ENCODE measurements around the gene MRPS23. TPM values are rescaled to one million over a fixed set of nuclear protein-coding genes. Genes with fewer than 3 reads are reported as not detected.
A peak's percentile ranks its signal among the peaks of the same experiment; 100 is the strongest.

Gene MRPS23
- total and polyA plus RNA-seq, 2 of the 13 experiments (the other 11 are each of a cell fraction or from before 2014, with no cell fraction given) = 63.2 to 181 TPM

DNA sequence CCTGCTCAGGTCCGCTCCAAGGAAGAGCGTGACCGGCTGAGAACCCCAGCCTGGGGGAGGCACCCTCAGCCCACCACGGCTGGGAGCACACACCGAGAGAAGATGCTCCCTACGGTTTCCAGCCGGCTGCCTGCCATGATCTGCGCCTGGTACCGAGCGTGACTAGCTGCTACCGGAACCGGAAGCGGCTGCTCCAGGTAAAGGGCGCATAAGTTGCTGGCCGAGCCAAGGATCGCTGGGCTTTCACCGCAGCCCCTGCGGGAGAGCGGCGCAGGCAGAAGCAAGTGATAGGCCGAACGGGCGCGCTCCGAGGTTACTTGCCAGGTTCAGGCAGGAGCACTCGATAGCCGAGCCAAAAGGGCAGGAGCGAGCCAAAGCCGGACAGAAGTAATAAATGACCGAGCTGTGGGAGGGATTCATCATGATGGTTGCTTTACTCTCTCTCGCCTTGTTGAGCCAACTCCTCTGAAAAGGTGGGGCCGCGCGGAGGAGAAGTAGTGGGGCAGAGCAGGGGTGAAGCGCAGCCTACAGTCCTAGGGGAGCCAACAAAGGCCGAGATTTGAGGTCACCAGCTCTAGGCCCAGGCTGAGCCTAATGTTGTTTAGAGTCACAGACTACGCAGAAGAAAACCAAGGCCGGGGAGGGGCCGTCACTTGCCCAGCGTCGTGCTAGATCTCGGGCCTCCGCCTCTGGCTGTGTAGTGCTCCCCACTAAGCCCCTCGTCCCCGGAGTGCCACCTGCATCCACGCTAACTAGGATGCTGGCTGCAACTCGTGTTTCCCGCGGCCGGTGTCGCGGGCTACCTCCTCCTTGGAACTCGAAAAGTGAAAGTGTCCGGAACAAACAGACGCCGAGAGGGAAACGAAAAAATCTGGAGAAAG lies at the start of gene MRPS23 (continued):
- TF ChIP-seq, protein P1, sequence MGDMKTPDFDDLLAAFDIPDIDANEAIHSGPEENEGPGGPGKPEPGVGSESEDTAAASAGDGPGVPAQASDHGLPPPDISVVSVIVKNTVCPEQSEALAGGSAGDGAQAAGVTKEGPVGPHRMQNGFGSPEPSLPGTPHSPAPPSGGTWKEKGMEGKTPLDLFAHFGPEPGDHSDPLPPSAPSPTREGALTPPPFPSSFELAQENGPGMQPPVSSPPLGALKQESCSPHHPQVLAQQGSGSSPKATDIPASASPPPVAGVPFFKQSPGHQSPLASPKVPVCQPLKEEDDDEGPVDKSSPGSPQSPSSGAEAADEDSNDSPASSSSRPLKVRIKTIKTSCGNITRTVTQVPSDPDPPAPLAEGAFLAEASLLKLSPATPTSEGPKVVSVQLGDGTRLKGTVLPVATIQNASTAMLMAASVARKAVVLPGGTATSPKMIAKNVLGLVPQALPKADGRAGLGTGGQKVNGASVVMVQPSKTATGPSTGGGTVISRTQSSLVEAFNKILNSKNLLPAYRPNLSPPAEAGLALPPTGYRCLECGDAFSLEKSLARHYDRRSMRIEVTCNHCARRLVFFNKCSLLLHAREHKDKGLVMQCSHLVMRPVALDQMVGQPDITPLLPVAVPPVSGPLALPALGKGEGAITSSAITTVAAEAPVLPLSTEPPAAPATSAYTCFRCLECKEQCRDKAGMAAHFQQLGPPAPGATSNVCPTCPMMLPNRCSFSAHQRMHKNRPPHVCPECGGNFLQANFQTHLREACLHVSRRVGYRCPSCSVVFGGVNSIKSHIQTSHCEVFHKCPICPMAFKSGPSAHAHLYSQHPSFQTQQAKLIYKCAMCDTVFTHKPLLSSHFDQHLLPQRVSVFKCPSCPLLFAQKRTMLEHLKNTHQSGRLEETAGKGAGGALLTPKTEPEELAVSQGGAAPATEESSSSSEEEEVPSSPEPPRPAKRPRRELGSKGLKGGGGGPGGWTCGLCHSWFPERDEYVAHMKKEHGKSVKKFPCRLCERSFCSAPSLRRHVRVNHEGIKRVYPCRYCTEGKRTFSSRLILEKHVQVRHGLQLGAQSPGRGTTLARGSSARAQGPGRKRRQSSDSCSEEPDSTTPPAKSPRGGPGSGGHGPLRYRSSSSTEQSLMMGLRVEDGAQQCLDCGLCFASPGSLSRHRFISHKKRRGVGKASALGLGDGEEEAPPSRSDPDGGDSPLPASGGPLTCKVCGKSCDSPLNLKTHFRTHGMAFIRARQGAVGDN (CRISPR knock-in tag; IDR thresholded peaks at IDR 0.05) = peak; percentile 98
- TF ChIP-seq ZNF781 (CRISPR knock-in tag; IDR thresholded peaks at IDR 0.05; ENCODE audit: borderline replicate concordance, not compliant biosample characterization) (peak; percentile 91), CREM (IDR thresholded peaks at IDR 0.05) (peak; percentile 90), CREM (CRISPR knock-in tag; IDR thresholded peaks at IDR 0.05) (0 out of 2 replicates have a peak, but pooled peaks have one; percentile 9), ZNF777 (CRISPR knock-in tag; IDR thresholded peaks at IDR 0.05) (peak; percentile 71), NFE2L1 (CRISPR knock-in tag; IDR thresholded peaks at IDR 0.05; ENCODE audit: borderline replicate concordance) (no peak), NFKBIZ (CRISPR knock-in tag; IDR thresholded peaks at IDR 0.05) (peak; percentile 90; the same call in 1 of the 2 replicates), ZNF382 (CRISPR knock-in tag; IDR thresholded peaks at IDR 0.05; ENCODE audit: borderline replicate concordance) (no peak), MEF2D (CRISPR knock-in tag; IDR thresholded peaks at IDR 0.05) (peak; percentile 97), ZNF34 (CRISPR knock-in tag; IDR thresholded peaks at IDR 0.05; ENCODE audit: borderline replicate concordance) (peak; percentile 95; the same call in 1 of the 2 replicates), SP5 (CRISPR knock-in tag; IDR thresholded peaks at IDR 0.05; ENCODE audit: borderline replicate concordance, low read depth) (peak; percentile 50; the same call in 1 of the 2 replicates), ZKSCAN5 (CRISPR knock-in tag; IDR thresholded peaks at IDR 0.05) (peak; percentile 19; the same call in 1 of the 2 replicates), HOXA7 (CRISPR knock-in tag; IDR thresholded peaks at IDR 0.05) (no peak; the same call in 1 of the 2 replicates), CBFB (CRISPR knock-in tag; IDR thresholded peaks at IDR 0.05) (peak; percentile 99)
- TF ChIP-seq, protein P2, sequence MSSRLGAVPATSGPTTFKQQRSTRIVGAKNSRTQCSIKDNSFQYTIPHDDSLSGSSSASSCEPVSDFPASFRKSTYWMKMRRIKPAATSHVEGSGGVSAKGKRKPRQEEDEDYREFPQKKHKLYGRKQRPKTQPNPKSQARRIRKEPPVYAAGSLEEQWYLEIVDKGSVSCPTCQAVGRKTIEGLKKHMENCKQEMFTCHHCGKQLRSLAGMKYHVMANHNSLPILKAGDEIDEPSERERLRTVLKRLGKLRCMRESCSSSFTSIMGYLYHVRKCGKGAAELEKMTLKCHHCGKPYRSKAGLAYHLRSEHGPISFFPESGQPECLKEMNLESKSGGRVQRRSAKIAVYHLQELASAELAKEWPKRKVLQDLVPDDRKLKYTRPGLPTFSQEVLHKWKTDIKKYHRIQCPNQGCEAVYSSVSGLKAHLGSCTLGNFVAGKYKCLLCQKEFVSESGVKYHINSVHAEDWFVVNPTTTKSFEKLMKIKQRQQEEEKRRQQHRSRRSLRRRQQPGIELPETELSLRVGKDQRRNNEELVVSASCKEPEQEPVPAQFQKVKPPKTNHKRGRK (CRISPR knock-in tag; IDR thresholded peaks at IDR 0.05) = peak; percentile 88; the same call in 1 of the 2 replicates
- TF ChIP-seq, protein P3, sequence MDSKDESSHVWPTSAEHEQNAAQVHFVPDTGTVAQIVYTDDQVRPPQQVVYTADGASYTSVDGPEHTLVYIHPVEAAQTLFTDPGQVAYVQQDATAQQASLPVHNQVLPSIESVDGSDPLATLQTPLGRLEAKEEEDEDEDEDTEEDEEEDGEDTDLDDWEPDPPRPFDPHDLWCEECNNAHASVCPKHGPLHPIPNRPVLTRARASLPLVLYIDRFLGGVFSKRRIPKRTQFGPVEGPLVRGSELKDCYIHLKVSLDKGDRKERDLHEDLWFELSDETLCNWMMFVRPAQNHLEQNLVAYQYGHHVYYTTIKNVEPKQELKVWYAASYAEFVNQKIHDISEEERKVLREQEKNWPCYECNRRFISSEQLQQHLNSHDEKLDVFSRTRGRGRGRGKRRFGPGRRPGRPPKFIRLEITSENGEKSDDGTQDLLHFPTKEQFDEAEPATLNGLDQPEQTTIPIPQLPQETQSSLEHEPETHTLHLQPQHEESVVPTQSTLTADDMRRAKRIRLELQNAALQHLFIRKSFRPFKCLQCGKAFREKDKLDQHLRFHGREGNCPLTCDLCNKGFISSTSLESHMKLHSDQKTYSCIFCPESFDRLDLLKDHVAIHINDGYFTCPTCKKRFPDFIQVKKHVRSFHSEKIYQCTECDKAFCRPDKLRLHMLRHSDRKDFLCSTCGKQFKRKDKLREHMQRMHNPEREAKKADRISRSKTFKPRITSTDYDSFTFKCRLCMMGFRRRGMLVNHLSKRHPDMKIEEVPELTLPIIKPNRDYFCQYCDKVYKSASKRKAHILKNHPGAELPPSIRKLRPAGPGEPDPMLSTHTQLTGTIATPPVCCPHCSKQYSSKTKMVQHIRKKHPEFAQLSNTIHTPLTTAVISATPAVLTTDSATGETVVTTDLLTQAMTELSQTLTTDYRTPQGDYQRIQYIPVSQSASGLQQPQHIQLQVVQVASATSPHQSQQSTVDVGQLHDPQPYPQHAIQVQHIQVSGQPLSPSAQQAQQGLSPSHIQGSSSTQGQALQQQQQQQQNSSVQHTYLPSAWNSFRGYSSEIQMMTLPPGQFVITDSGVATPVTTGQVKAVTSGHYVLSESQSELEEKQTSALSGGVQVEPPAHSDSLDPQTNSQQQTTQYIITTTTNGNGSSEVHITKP (CRISPR knock-in tag; IDR thresholded peaks at IDR 0.05; ENCODE audit: low read depth) = peak; percentile 93
- TF ChIP-seq, protein P4, sequence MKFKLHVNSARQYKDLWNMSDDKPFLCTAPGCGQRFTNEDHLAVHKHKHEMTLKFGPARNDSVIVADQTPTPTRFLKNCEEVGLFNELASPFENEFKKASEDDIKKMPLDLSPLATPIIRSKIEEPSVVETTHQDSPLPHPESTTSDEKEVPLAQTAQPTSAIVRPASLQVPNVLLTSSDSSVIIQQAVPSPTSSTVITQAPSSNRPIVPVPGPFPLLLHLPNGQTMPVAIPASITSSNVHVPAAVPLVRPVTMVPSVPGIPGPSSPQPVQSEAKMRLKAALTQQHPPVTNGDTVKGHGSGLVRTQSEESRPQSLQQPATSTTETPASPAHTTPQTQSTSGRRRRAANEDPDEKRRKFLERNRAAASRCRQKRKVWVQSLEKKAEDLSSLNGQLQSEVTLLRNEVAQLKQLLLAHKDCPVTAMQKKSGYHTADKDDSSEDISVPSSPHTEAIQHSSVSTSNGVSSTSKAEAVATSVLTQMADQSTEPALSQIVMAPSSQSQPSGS (CRISPR knock-in tag; IDR thresholded peaks at IDR 0.05) = peak; percentile 96

Data from HepG2 (cell line).